PFSK-1 (cell line): Measurements from ENCODE around the gene ZNF525.

Experiments
- FOXP2 ChIP-seq: optimal IDR thresholded peaks from 2 replicates; pipeline ENCODE3; 2011; ENCODE audit warnings: borderline replicate concordance, control low read depth, inconsistent platforms; ENCODE audit not compliant: insufficient read depth; ENCODE audit errors: extremely low read length, extremely low read depth
- POLR2AphosphoS5 ChIP-seq: IDR thresholded peaks from 2 replicates; pipeline ENCODE4 v1.6.1; 2012; ENCODE audit warnings: low read depth, mild to moderate bottlenecking, control low read depth, low read length, moderate library complexity
- REST ChIP-seq, 2 experiments: IDR thresholded peaks; 2 replicates each; pipeline versions ENCODE4 v1.6.1 to v1.8.0; 2011 to 2012; ENCODE audit warnings: low read depth in 2 of 2, low read length in 2 of 2, control low read depth in 1 of 2, inconsistent platforms in 1 of 2, mild to moderate bottlenecking in 1 of 2, moderate library complexity in 1 of 2; ENCODE audit not compliant: insufficient read depth in 1 of 2
- SIN3A ChIP-seq: IDR thresholded peaks from 2 replicates; pipeline ENCODE4 v1.6.1; 2012; ENCODE audit warnings: mild to moderate bottlenecking, low read length, moderate library complexity, borderline replicate concordance; ENCODE audit not compliant: insufficient read depth
- TAF1 ChIP-seq: IDR thresholded peaks from 2 replicates; pipeline ENCODE4 v1.6.1; 2012; ENCODE audit warnings: low read length, control low read depth, borderline replicate concordance; ENCODE audit not compliant: insufficient read depth

The ZNF525 gene

GRCh38 chr19:53333463-53334449 lies 31.7 kb upstream of the ZNF525 start, which contains the start of gene ZNF845:
Gene ZNF845 (plus strand): TSS chr19:53333749. CDS start chr19:53341308, 7,559 bp downstream.
- no peak for TF ChIP-seq SIN3A
- TF ChIP-seq POLR2AphosphoS5, result peak; percentile 75
- TF ChIP-seq FOXP2, result no peak
- peak; percentile 64; the same call in 1 of the 2 replicates for TF ChIP-seq TAF1
- TF ChIP-seq REST (IDR thresholded peaks at IDR 0.05; ENCODE audit: insufficient read depth in 1 of 2, low read depth in 2 of 2, low read length in 2 of 2), result no peak

- TF ChIP-seq TAF1 (no peak), FOXP2 (no peak), REST (IDR thresholded peaks at IDR 0.05; ENCODE audit: insufficient read depth in 1 of 2, low read depth in 2 of 2, low read length in 2 of 2) (no peak), SIN3A (no peak), POLR2AphosphoS5 (no peak)
Measured at GRCh38 chr19:53355739-53356138, 9.8 kb upstream of the ZNF525 start.

GRCh38 chr19:53357821-53358581 lies 7.5 kb upstream of the ZNF525 start:
- TF ChIP-seq TAF1, result no peak
- no peak for TF ChIP-seq SIN3A
- no peak for TF ChIP-seq REST (IDR thresholded peaks at IDR 0.05; ENCODE audit: insufficient read depth in 1 of 2, low read depth in 2 of 2, low read length in 2 of 2)
- TF ChIP-seq POLR2AphosphoS5, result no peak
- TF ChIP-seq FOXP2, result no peak

- TF ChIP-seq FOXP2, result no peak
- TF ChIP-seq TAF1, result no peak
- TF ChIP-seq REST (IDR thresholded peaks at IDR 0.05; ENCODE audit: insufficient read depth in 1 of 2, low read depth in 2 of 2, low read length in 2 of 2), result no peak
- no peak for TF ChIP-seq SIN3A
- no peak for TF ChIP-seq POLR2AphosphoS5
Measured at GRCh38 chr19:53365899-53366493, 491 bp downstream of the ZNF525 start.
